HG03432 (cell line): ENCODE data around the gene B3GALNT2.
"Not testable (repeated sequence)": the region's sequence is repeated elsewhere in the genome, so short reads cannot be mapped to it uniquely, and the experiment has no call there.

Experiments
- ATAC-seq: cut with Tn5 transposase; IDR thresholded peaks from one replicate; pipeline ENCODE4 v1.9.1; 2021; ENCODE audit warnings: mild to moderate bottlenecking, moderate library complexity; ENCODE audit not compliant: unreplicated experiment

Gene B3GALNT2

DNA sequence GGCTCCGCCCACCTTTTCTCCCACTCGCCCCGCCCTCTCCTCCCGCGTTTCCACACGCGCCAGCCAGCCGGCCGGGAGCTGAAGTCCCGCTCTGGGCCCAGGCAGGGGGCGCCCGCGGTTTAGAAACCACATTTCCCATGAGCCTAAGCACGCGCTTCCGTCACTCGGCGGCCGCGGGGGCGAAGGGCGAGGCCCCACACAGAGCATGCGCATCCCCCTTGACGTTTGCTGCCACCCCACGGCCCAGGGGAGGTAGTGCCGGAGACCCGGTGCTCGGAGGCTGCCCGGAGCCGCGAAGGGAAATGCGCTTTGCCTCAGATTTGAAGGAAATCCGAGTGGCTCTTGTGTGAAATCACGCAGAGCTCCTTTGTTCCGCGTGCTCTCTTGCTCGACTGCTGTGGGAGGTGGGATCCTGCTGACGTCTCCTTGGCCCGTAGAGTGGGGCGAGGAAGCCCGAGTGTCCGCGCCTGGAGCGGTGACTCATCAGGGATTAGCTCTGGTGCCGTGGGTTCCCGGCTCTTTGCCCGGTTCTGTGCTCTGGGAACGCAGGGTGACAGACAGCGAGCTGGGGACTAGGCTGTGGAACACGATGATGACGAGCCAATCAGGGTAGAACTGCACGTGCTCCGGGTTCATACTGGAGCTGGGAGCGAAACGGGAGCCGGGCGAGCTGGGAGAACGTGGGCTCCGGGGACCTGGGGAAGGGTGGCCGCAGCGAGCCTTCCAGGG, 406 bp upstream of the B3GALNT2 start:
- ATAC-seq = peak; percentile 85

GRCh38 chr1:235503403-235504121, 690 bp downstream of the B3GALNT2 start:
- ATAC-seq = peak; percentile 5

DNA sequence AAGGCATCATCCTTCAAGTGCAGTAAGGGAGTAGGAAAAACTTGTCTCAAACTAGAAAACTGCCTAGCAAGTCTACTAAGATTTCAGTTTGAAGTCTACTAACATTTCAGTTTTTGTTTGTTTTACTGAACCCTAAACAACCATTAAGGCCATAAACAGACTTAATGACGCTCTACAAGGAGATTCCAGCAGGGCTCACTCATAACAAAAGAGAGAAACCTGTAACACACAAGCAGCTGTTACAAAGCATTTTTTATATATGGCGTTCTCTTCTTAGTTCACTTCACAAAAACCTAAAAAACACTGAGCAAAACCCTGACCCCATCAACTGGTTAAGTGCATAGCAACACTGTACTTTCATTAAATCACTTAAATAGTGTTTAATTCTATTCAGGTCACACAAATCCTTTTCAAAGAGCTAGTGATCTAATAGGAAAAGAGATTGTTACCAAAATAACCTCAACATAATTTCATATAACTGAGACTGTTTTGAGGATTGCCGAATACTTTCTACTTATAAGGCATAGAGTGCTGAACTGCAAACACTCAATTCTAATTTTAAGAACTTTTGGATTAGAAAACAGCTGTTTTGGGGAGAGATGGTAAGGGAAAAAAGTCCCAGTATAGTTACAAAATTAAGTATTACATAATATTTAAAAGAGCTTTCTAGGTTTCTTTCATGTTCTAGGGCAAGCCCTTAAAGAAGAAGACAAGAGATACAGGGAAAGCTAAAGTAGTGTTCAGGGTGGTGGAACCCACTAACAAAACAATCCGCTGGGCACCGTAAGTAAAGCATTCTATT, 1.4 kb downstream of the B3GALNT2 start:
- no peak for ATAC-seq

DNA sequence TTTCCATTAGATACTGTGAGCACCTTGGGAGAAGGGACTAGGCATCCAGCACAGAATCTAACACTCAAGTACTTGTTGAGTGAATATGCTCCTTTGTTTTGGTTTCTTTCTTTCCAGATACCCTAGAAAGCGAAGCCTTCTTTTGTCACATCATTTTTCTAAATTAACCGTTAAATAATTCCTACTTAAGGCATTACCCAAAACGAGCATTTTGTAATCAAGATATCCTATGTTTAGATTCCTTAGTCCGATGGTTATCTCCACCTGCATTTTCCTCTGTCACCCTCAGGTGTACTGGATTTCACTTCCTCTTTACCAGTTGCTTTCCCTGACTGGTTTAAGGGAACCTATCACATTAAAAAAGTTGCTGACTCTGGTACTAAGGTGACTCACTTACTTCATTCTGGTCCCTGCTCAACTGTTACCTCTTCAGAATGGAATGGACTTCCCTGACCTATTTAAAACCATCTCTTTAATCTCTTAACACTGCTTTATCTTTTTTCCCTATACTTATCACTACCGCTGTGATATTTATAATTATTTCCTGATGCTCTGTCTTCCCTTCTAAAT, 3.2 kb downstream of the B3GALNT2 start:
- no peak for ATAC-seq

GRCh38 chr1:235495551-235495950, 8.7 kb downstream of the B3GALNT2 start:
- ATAC-seq = no peak

DNA sequence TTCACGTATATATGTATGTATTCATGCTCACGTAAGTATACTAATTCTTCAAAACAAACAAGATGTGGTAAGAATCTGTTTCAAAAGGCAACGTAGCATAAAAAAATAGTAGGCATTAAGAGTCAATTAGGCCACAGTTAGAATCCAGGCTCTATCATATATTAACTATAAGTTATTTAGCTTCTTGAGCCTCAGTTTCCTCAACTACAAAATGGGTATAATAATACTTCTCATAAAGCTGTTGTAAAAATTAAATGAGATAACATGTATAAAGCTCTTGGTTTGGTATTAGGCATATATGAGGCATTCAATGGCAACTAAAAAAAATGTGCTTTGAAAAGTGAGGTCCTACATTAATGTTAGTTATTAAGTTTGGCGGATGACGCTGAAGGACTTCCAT, 9.2 kb downstream of the B3GALNT2 start:
- no peak for ATAC-seq

DNA sequence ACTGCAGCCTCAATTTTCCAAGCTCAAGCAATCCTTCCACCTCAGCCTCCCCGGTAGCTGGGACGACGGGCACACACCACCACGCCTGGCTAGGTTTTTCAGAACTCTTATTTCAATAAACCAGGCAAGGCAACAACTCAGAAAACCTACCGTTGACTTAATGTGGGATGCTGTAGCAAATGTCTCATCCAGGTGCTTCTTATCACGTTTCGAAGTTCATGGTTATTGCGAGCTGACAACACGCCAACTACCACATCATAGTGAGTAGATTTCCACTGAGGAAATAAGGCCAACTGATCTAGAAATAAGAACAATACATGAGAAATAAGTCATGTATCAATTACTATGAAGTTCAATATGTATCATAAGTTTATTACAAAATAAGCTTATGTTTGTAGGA, 9.7 kb downstream of the B3GALNT2 start:
- no peak for ATAC-seq

DNA sequence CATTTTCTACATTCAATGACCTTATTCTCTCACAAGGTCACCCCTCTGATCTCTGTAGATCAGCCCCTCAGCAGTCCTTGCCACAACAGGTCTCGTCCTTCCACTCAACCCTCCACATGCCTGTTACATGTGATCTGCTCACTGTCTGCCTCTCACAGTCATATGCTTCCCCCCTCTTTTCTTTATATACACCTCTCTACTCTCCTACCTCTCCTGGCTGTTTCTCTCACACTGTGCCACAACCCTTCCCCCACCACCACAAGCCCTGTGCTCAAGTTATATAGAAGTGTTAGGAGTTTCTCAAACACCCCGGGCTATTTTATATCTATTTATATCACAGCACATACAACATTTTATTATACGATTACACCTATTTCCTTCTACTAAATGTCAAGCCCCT, 12.6 kb downstream of the B3GALNT2 start:
- no peak for ATAC-seq

- ATAC-seq = no peak
Measured at GRCh38 chr1:235486321-235486720, 17.9 kb downstream of the B3GALNT2 start.

- no peak for ATAC-seq
Measured at GRCh38 chr1:235485558-235485957, 18.7 kb downstream of the B3GALNT2 start.

DNA sequence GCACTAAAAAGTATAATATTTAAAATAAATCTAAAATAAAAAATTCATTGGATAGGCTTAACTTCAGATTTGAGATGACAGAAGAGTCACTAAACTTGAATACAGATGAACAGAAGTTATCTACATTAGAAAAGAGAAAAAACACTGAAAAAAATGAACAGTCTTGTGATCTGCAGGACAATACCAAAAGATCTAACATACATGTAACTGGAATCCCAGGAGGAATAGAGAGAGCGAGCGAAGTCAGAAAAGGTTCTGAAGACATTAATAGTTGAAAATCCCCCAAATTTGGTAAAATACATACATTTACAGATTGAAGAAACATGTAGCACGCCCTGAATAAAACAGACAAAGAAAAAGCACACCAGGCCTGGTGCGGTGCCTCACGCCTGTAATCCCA, 21.2 kb downstream of the B3GALNT2 start:
- no peak for ATAC-seq

DNA sequence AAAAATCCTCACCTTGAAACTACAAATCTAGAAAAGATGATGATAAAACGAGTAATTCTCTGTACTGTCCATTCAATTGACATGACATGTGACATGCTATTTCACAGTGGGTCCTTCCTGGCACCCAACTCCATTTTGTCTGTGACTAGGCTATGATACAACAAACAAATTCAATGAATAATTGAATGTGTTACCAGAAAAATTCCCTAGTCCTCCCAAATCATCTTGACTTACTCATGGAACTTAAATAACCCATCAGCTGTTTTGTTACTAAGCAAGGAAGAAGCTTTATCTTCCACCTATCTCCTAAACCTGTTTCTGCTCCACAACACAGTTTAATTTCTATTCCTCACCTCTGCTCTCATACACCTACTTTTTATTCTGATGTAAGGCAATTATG, 30.4 kb downstream of the B3GALNT2 start:
- ATAC-seq = no peak

DNA sequence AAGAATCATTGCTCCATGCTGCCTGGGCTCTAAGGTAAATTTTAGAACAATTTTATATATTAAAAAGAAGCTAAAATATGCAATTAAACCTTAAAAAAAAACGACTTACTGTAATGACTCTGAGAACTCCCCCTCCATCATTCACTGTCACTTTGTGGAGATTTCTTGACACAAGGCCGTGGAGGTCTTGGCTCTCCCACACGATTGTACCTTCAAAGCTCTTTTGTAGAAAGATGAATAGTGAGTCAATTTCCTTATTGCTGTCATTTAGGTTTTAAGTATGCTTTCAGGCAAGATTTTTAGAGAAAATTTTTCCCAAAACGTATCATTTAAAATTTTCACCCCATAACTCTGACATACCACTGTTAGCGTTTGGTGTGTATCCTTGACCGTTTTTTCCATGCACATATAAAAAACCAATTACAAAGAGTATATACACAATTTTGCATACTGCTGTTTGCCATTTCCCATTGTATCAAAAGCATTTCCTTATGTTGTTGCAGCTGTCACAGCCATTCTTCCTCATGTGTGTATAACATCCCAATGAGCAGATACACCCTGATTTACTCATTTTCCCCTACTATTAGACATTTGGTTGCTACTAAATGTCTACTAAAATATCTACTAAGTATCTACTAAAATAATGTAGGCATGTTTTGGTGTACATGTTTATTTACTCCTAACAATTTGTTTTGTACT, 33.4 kb downstream of the B3GALNT2 start:
- no peak for ATAC-seq

- not testable (repeated sequence) for ATAC-seq
Measured at GRCh38 chr1:235469897-235470296, 34.4 kb downstream of the B3GALNT2 start.

DNA sequence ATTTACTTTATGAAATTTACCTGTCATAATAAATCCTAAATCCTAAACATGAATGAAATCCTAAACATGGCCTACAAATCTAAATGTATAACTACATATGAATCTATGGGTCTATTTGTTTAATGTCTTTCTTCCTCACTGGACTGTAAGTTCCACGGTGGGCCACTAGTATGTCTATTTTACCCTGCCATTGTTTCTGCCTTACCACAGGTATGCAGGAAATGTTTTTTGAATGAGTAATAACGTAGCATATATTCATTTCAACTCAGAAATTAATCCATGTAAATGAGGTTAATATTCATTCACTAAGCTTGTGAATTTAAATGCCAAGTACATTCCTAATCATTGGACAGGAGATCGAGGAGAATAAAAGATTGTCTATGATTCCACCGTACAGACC, 35.3 kb downstream of the B3GALNT2 start:
- no peak for ATAC-seq

DNA sequence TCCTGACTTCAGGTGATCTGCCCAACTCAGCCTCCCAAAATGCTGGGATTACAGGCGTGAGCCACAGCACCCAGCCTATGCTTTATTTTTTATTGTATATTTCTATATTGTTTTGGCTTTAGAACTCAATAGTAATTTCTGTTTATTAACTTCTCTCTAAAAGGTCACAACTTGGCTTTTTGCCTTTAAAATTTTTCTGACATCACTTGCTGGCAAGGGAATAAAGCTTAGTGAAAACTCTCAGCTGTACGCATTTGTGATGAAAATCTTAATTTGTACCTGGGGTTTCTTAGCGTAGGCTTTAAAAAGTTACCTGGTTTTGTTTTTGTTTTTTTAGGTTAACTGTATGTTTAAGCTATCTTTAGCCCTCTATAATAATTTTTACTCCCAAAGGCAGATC, 36.2 kb downstream of the B3GALNT2 start:
- ATAC-seq = no peak

GRCh38 chr1:235465066-235465465, 39.2 kb downstream of the B3GALNT2 start:
- no peak for ATAC-seq

GRCh38 chr1:235462832-235463231, 41.4 kb downstream of the B3GALNT2 start:
- ATAC-seq = not testable (repeated sequence)

GRCh38 chr1:235461954-235462353, 42.3 kb downstream of the B3GALNT2 start:
- no peak for ATAC-seq

DNA sequence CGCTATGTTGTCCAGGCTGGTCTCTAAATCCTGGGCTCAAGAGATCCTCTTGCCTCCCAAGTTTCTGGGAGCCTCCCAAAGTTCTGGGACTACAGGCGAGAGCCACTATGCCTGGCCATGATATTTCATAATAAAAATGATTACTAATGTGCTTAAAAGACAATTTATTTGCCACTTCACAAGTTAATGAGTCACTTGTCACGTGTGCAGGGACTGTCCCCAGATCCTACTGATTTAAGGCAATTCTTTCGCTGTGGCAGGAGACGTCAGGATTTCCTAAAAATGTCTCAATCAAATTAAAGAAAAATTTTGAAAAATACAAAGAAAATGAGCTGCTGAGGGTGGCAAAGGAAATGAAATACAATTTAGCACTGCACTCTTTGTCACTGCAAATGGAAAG, 43.5 kb downstream of the B3GALNT2 start:
- ATAC-seq = no peak

GRCh38 chr1:235457856-235458255, 46.4 kb downstream of the B3GALNT2 start:
- not testable (repeated sequence) for ATAC-seq
